NCI-H2196 (cell line): ENCODE measurements around the gene H2BK1.

Experiments
- DNase-seq: peaks from one replicate; lab custom pipeline; 2025; ENCODE audit not compliant: unreplicated experiment; lab: John Stamatoyannopoulos, UW

The H2BK1 gene

GRCh38 chr7:151179946-151180345, 30.3 kb downstream of the H2BK1 start:
- no peak for DNase-seq

GRCh38 chr7:151179287-151179860, 30.9 kb downstream of the H2BK1 start:
- DNase-seq, result no peak

DNA sequence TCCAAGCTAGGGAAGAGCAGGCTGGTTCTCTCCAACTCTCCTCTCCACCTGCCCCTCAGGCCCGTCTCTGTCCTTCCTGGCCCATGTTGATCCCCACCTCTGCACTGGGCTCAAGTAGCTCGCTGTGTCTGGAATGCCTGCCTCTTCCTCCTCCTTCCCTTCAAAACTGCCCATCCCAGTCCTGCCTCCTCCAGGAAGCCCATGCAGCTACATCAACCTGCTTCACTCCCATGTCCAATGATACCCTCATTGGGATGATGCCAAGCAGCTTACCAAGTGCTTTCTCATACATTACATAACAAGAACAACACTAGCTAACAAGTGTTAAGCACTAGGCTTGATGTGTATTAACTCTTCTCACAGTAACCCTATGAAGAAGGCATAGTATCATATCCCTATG, 31.5 kb downstream of the H2BK1 start:
- DNase-seq, result no peak

GRCh38 chr7:151178236-151178635, 32.1 kb downstream of the H2BK1 start:
- no peak for DNase-seq

DNA sequence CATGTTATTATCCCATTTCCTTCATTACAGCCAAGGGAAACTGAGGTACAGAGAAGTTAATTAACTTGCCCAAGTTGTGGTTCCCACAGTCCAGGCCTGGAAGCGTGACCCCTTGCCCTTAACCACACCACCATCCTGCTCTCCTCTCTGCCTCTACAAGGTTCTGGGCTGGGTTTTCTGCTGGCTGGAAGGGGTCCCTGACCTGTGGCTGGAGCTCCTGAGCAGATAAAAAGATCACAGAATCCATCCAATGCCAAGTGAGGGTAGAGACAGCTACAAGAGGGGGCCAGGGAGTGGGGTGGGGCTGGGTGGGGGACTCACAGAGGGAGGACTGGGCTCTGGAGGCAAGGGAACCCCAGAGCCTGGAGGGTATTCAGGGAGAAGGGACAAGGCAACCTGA, 33.0 kb downstream of the H2BK1 start:
- no peak for DNase-seq

DNA sequence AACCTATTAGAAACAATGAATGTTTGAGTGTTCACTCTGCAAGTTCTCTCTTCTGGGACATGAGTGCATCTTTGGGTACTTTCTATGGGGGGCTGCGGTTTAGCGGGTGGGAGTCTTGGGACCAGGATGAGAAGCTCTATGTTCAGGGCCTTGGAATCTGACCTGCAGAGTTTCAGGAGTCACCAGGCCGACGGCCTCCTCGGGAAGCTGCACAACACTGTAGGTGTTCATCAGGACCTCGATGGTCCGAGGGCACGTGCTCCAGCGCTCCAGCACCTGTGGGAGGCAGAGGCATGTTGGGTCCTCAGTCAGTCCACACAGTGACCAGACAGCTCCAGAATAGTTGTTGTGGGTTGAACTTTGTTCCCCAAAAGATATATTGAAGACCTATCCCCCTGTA, 33.9 kb downstream of the H2BK1 start:
- DNase-seq, result no peak

GRCh38 chr7:151175793-151176311, 34.4 kb downstream of the H2BK1 start:
- DNase-seq, result no peak

- DNase-seq, result no peak
Observed at GRCh38 chr7:151175047-151175792, 35.1 kb downstream of the H2BK1 start.

DNA sequence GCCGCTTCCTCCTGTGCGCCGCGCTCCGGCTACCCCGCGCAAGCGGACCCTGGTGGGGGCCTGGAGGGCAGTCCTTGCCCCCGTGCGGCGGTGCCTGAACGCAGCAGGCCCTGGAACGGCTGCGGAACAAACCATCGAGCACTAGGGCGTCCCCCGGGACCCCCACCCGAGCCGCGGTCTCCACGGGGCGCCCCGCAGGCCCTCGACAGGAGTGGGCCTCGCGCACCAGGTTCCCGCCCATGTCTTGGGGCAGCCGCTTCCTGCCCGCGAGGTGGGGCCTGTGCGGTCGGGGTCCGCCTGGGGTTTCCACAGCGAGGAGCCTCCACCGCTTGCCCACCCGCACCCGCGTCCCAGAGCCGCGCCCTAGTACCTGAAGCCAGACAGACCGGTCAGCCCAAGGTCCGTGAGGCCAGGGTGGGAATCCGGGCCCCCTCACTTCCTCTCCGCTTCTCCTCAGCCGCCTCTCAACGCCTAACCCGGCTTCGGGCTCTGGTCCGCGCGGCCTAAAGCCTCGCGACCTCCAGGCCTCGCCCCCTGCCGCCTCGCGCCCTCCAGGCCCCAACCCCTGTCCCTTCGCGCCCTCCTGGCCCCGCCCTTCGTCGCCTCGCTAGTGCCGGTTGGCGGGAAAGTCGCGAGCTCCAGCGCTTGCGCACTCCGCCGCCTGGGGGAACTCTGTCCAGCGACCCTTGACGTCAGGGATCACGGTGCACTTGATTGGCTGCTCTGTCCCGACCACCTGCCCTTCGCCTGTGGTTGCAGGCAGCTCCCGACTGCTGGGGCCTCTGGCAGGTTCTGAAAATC, 35.8 kb downstream of the H2BK1 start:
- DNase-seq, result no peak

DNA sequence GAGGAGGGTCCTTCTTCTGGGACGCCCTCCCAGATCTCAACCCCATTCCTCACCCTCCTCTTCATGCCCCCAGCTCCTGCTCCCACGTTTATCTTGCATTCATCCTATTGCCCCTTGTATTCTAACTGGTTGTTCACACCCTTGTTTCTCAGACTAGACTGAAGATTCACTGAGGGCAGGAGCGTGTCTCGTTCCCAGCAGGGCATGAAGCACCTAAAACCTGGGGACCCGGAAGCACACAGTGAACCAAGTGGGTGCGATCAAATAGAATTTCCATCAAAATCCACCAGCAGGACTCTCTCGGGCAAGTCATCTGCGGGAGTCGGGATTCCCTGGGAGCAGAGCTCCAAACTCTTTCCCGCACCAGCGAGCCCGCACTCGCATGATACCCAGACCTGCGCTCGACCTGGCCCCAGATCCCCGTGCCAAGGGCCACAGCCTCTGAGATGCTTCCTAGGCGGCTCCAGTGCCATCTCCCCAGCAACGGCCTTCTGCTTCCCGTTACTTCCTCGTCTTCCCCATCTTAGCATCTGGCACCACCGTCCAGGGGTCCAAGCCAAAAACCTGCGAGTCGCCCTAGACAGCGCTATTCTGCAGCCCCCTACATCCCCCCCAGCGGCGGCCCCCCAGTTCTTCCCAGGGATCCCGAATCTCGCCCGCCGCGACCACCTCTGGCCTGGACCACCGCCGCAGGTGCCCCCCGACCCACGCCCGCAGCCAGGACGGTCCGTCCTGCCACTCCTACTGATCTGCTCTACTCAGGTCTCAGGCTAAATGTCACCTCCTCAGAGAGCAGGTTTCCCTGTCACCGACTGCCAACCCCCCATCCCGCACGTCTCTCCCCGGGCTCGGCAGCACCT, 36.7 kb downstream of the H2BK1 start:
- no peak for DNase-seq

- peak; percentile 61 for DNase-seq
Observed at GRCh38 chr7:151172273-151173141, 37.8 kb downstream of the H2BK1 start.

DNA sequence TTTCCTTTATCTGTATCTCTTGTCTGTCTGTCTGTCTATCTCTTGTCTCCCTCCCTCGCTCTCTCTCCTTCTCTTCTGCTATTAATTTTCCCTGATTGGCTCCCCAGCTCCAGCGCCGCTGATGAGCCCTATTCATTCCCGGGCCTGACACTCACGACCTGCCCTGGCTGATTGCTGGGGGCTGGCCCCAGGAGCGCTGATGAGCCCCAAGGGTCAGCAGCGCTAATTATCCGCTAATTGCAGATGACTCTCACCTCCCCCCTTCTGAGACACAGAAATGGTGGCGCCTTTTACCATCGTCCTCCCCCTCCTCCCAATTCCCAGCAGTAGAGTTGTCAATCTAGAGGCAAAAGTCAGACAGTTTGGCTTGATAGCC, 41.5 kb downstream of the H2BK1 start:
- DNase-seq, result no peak

- no peak for DNase-seq
Observed at GRCh38 chr7:151168003-151168786, 42.1 kb downstream of the H2BK1 start.

DNA sequence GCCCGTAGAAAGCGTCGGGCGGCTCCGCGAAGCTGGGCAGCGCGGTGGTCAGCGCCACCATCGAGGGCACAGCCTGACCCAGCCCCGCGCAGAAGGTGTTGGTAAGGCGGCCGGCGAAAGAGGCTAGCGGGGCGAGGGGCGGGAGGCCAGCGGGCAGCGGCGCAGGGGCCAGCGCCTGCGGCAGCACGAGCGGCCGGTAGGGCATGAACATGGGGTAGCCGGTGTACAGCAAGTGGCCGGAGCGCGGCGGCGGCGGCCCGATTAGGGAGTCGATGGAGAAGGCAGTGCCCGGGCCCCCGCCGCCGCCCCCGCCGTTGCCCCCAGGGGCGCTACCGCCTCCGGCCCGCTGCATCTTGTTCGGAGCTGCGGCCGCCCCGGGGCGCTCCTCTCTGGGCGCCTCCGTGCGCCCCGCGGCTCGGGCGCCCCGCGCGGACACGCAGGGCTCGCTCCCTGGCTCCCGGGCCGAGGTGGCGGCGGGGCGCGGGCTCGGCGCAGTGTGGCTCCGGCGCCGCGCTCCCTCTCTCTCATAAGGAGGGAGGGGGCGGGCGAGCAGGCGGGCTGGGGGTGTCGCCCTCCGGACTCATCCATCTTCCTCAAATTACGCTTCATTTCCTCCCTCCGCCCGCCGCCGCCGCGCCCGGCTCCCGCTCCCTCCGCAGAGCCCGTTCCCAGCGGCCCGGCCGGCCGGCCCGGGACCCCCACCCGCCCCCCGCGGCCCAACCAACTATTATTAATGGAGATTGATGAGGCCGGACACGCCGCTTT, 42.9 kb downstream of the H2BK1 start, which contains the start of gene GBX1:
Gene GBX1 (minus strand): TSS at position 498 of the 765 bp plus-strand sequence. CDS start 146 bp downstream, at position 352.
- no peak for DNase-seq

GRCh38 chr7:151166629-151167196, 43.6 kb downstream of the H2BK1 start:
- DNase-seq, result no peak

GRCh38 chr7:151161757-151162156, 48.5 kb downstream of the H2BK1 start:
- no peak for DNase-seq
